Left cardiac atrium (tissue), 4 donors: ENCODE results near the gene NAXD. TPM values are rescaled to one million over a fixed set of nuclear protein-coding genes. Genes with fewer than 3 reads are reported as not detected.
A peak's percentile ranks its signal among the peaks of the same experiment; 100 is the strongest.
"Not testable (repeated sequence)": the region's sequence is repeated elsewhere in the genome, so short reads cannot be mapped to it uniquely, and the experiment has no call there.

Experiments used
- ATAC-seq, 2 donors: fragments of 200-7000 bp; cut with Tn5 transposase; one replicate each; pipeline ENCODE4 v1.9.1; 2020; ENCODE audit warnings: mild to moderate bottlenecking in 2 of 2, moderate library complexity in 2 of 2
- DNase-seq: peaks from one replicate; pipeline ENCODE4 v3.0.0-alpha.2; 2020
- intact Hi-C, 2 donors: fragments of 100-400 bp; cut with DNase I; formaldehyde crosslinking; loops; one replicate each; pipeline versions ENCODE4 v1.14.1 to v1.15.1; 2022 to 2023
- total RNA-seq, 2 donors: library from RNA; stranded (reverse); fragmentation: NEBNext Ultra II Directional; extraction: Animal tissue kit (Norgen Biotek cat#: 25700); gene quantifications; one replicate each; pipeline ENCODE4 v1.2.1, GENCODE V29; 2021
- donor health status: DM: no; HTN: yes; CAD: no.
- donor health status: DM: no; HTN: yes; CAD: no; lungs with severe emphysema.
- donor health status: DM: yes; HTN: yes; CAD: no.
- donor health status: Dilated cardiomyopathy.

NAXD gene
- total RNA-seq, 2 donors from 2014 or later = 23.7 to 27.0 TPM

DNA sequence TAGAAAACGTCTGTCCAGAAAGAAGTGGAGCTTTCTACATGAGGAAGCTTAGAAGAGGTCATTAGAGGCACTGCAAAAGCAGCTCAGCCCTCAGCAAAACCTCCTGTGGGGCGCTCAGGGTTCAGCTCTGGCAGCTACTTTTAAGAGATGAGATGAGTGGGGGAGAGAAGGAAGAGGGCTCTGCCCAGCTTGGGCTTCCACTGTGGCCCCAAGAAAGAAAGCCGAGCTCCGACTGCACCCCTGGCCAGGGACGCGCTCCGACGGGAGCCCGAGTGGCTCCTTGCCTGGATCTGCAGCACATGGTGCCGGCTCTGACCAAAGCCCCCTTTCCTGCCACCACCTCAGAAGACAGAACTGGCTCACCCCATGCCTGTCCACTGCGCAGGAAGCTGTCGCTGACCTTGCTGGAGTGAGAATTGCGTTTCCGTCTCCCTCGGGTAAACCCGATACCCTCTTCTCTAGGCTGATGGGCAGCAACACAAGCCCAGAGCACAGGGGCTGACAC, 36.4 kb downstream of the NAXD start:
- DNase-seq (peak; percentile 1), ATAC-seq (no peak)
- intact Hi-C loops = no loop called here

DNA sequence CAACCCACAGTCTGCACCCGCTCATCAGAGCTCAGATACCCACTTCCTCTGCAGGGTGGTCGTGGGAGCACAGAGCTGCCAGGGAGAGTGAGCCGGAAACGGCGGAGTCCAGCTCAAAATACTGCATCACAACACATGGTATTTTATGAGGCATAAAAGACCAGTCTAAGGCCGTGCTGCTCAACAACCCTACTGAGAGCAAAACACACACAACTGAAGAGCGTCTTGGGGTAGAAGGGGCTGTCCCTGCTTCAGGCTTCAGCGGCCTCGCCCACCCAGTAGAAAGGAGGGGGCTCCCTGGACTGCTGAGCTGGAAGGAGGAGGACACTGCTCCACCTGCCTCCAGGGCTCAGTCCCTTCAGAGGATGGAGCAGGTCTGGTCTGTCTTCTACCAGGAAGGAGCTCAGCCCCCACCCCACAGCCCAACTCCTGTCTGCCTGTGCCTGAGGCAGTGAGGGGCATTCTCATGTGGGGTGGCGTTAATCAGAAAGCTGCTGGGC, 36.9 kb downstream of the NAXD start:
- intact Hi-C loops = no loop called here
- DNase-seq (peak; percentile 13), ATAC-seq (no peak)

DNA sequence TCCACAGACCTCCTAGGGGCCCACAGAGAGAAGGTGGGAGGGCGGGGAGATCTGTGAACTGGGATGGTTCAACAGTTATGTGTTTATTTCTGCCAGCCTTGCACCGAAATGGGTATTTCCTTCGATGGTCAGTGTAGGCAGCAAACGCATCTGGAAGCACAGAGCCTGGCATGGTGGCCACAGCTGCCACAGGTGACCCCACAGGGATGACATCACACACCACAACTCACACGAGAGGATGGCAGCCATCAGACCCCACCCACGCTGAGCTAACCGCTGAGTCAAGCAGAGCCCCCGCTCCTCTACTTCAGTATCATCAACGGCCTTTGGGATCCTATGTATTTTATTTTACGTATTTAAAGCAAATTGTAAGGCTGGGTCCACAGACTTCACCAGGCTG, 37.4 kb downstream of the NAXD start:
- intact Hi-C loops = no loop called here

DNA sequence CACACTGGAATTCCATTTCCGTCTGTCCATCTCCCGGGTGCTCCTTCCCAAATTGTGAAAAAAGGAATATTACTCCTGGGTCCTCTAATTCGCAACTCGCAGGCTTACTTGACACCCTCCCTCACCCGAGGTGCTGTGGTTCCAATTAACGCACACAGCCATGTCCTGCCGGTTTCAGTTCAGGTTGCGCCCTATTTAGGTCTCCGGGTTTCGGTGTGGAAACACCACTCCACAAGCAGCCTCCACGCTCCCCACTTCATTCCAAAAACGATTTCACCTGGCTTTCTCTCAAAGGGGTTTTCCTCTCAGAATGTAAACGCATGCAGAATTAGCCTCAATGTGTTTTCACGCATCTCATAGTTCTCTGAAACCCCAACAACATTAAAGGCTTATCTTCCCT, 37.9 kb downstream of the NAXD start:
- DNase-seq = no peak
- ATAC-seq = no peak
- intact Hi-C loops = no loop called here

More for the DNA sequence above, 37.4 kb downstream of the NAXD start:
- no peak for DNase-seq
- no peak for ATAC-seq

DNA sequence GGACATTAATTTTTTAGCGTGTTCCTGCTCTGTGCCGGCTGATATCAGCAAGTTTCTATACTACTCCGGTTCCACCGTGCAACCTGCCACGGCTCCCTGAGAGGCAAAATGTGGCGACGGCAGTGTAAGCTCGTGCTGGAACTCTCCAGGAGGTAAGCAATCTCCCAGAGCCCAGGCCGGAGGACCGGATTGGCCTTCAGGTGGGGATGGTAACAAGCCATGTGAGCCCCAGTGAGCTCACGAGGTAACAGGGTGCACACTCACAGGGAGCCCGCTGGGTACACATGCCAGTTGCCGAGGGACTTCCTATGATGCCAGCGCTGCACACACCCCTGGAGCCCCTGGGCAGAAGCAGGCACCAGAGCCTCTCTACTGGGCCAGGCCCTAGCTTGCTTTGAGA, 38.5 kb downstream of the NAXD start:
- DNase-seq (no peak), ATAC-seq (no peak)
- intact Hi-C loops = no loop called here

DNA sequence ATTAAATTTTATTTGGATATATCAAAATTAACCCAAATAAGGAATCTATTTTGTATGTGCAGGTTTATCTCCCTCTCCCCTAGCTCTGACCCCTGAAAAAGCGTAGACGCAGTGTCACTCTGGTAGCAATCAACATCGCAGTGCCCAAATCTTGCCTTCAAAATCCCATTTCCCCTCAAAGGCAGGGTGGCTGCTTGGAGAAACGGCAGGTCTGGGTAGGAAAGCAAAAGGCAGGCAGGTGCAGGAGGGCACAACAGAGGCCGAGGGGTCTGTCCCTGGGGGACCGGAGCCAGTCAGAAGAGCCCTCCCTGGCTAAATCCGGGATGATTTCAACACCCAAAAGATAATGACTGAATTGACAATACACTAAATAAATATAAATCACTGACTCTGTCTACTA, 41.9 kb downstream of the NAXD start:
- no peak for DNase-seq
- intact Hi-C loops = no loop called here
- no peak for ATAC-seq

DNA sequence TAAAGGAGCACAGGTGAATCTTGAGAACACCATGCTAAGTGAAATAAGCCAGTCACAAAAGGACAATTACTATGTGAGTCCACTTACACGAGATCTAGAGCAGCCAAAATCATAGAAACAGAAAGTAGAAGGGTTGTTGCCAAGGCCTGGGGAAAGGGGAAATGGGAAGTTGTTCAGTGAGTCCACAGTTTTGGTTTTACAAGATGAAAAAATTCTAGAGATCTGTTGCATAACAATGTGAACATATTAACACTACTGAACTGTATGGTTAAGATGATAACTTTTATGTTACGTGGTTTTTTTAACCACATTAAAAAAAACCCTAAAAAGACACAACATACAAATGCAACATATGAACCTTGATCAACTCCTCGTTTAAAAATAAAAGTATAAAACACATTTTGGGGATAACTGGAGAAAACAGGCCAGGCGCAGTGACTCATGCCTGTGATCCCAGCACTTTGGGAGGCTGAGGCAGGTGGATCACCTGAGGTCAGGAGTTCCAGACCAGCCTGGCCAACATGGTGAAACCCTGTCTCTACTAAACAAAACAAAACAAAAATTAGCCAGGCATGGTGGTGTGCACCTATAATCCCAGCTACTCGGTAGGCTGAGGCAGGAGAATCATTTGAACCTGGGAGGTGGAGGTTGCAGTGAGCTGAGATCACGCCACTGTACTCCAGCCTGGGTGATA, 43.0 kb downstream of the NAXD start:
- ATAC-seq = peak in 1 of 2 donors; percentile 34
- DNase-seq, intact Hi-C loops: not testable (repeated sequence)

DNA sequence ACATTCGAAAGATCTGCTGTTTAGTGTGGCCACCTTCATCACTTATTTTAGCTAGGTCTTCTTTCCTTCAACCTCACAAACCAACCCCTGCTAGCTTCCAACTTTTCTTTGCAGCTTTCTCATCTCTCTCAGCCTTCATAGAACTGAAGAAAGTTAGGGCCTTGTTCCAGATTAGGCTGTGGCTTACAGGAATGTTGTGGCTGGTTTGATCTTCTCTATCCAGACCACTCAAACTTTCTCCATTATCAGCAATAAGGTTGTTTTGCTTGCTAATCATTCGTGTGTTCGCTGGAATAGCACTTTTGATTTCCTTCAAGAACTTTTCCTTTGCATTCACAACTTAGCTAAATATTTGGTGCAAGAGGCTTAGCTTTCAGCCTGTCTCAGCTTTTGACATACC, 45.9 kb downstream of the NAXD start:
- intact Hi-C loops = no loop called here
- ATAC-seq = no peak
- no peak for DNase-seq

DNA sequence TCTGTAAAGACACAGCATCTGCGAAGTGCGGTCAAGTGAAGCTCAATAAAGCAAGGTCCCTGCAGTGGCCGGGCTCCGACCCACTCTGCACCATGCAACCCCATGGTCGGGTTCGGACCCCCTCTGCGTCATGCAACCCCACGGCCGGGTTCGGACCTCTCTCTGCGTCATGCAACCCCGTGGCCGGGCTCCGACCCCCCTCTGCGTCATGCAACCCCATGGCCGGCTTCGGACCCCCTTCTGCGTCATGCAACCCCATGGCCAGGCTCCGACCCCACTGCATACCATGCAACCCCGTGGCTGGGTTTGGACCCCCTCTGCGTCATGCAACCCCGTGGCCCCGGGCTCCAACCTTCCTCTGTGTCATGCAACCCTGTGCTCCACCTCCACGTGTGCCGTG, 46.7 kb downstream of the NAXD start:
- ATAC-seq (no peak), DNase-seq (no peak)
- intact Hi-C loops = no loop called here

DNA sequence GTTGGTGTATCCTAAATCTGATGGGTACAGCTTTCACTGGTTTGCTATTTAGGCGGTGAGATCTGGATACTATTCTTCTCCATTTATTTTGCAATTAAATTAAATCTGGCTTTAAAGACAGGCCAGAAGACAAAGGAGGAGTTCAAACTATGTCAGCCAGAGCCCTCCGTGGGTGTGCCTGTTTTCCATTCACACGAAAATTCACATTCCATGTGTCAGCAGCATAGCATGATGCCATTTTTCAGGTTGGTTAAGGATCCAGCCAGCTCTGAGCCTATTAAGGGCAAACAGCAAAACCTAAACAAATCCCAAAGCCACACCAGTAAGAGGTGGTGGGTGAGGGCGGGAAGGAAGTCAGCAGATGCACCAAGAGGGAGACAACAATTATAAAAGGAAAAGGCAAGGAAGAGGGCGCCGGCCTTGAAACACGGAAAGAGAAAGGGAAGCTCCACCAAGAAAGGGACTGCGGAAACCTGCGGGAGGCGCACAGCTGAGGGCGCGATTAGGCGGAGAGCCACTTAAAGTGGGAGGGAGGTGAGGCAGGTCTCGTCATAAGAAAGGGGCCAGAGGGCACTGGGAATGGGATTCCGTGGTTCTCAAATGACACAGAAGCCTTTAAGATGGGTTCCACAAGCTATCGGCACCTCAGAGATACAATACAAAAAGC, 47.6 kb downstream of the NAXD start:
- DNase-seq (no peak), ATAC-seq (no peak)
- intact Hi-C loops = no loop called here

DNA sequence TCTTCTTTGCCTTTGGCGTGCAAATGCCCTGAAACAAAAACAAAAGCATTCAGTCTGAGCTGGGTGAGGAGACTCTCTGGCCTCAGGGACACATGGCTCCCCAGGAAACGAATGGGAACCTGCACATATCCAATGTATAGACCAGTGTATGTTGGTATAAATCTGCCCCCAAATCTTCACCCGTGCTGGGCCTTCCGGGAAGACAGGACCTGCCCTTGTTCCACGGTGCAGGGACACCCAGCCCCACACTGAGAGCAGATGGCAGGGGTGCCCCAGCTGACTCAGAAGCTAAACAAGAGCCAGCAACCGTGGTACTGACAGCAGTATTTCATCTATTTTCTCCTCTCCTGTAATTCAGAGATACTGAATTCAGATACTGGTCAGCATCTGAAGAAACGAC, 48.1 kb downstream of the NAXD start:
- DNase-seq (no peak), ATAC-seq (no peak)
- intact Hi-C loops = no loop called here

DNA sequence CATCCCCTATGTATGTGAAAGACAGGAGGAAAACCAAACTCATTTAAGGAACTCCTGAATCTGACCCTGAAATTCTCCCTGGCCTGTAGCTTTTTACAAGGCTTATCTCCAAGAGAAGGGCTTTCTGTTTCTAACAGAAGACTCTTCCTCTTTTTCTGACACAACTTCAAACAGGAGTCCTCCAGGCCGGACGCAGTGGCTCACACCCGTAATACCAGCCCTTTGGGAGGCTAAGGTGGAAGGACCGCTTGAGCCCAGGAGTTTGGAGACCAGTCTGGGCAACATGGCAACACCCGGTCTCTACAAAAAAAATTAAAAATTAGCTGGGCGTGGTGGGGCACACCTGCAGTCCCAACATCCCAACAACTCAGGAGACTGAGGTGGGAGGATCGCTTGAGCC, 48.7 kb downstream of the NAXD start:
- ATAC-seq = no peak
- DNase-seq = no peak
- intact Hi-C loops = no loop called here

DNA sequence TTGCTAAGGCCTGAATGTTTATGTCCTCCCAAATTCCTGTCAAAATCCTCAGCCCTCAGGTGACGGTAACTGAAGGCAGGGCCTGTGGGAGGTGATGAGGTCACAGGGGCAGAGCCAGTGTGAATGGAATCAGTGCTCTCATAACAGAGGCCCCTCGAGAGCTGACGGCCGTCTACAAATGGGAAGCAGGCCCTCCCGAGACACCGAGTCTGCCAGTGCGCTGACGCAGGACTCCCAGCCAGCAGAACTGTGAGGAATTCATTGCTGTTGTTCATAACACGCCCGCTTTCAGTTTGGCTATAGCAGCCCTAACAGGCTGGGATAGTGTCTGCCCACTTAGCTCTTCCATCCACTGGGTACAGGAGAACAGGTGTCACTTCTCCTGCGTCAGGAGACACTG, 49.3 kb downstream of the NAXD start:
- ATAC-seq (no peak), DNase-seq (no peak)
- intact Hi-C loops = no loop called here

DNA sequence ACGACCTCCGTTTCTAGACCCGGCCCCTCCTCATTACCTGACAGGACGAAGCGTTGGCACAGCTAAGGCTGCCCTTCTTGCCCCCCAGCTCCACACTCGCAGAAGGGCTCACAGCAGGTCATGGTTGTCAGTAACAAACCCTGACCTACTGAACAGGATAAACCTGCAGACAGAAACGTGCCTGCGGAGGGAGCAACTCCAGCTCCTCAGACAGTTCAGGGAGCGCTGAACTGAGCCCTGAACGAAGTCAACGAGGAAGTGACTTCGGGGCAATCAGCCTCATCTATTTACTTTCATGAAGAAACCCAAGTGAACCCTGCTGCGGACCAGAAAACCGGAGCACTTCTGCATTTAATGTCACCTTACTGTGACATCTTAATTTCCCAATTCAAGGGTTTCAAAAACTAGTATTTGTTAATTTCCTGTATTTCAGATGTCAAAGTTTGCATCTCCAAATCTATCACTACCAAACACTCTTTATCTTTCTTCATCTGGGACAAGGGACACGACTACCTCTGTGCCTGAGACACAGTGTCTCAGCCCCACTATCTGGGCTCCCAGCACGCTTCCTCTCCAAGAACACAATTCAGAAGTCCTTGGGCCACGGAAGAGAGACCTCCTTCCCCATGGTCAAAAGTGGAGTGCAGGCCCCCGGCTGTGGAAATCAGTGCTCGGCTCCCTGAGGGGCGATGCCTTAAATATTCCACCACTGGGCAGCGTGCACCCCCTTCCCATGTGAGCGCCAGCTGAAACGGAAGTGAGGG, 50.3 kb downstream of the NAXD start:
- DNase-seq = no peak
- intact Hi-C loops = no loop called here
- peak; percentile 25 to 38 for ATAC-seq

DNA sequence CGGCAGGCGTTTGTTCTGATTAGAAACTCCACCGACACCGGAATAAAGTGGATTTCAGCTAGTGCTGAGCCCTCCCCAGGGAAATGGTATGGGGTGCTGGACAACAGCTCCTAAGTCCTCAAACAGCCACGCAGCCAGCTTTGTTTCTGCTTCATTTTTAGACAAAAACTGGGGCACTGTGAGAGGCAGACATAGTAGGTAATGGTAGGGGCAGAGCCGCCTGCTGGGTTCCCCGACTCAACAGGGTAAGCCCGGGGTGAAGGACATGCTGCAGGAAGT, 50.8 kb downstream of the NAXD start:
- no peak for ATAC-seq
- DNase-seq = no peak
- intact Hi-C loops = no loop called here

DNA sequence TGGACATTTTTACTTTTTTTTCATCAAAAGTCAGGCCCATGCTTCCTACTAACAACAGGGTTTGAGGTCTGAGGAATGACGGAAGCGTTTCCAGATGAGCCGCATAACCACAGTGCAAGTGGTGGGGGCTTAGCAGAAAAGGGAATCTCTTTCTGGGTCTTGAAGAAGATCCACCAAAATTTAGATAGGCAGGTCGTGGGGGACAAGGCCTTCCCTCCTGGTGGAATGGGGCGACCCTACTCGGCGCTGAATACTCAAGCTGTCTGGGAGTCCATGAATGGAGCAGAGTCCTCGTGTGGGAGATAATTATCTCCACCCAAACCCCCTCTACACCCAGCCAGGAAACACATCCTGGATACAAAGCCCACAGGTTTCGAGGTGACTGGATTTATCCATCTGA, 53.7 kb downstream of the NAXD start:
- intact Hi-C loops = no loop called here
- ATAC-seq (no peak), DNase-seq (no peak)

DNA sequence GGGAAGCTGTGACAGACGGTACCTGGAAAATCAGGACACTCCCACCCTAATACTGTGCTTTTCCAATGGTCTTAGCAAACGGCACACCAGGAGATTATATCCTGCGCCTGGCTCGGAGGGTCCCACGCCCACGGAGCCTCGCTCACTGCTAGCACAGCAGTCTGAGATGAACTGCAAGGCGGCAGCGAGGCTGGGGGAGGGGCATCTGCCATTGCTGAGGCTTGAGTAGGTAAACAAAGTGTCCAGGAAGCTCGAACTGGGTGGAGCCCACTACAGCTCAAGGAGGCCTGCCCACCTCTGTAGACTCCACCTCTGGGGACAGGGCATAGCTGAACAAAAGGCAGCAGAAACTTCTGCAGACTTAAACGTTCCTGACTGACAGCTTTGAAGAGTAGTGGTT, 54.5 kb downstream of the NAXD start:
- DNase-seq, ATAC-seq, intact Hi-C loops: not testable (repeated sequence)

DNA sequence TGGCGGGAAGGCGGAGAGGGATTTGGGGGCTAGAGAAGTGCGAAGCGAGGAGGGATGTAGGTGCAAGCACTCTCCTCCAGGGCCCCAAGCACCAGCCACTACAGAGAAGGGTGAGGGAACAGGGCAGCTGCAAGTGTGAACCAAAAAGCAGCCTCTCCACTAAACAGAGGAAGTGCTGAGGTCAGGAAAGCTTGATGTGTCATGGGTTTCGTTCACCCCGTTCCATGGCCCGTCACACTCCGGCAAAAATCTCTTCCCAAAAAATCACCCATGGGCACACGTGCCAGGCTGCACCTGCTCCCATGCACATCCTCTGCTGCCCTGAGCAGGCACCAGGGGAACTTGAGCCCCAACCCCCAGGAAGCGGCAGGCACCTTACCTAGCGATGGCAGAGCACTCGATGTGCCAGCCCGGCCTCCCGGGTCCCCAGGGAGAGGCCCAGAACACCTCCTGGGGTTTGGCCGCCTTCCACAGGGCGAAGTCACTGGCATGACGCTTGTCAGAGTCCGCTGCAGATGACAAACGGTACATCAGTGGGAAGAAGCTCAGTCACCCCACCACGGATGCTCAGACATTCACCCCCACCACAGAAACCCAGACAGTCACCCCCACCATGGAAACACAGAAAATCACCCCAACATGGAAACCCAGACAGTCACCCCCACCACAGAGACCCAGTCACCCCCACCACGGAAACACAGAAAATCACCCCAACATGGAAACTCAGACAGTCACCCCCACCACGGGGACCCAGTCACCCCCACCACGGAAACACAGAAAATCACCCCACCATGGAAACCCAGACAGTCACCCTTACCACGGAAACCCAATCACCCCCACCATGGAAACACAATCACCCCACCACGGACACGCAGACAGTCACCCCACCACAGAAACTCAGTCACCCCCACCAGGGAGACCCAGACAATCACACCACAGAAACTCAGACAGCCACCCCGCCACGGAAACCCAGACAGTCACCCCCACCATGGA, 61.5 kb downstream of the NAXD start:
- intact Hi-C loops = no loop called here

More for the DNA sequence above, 61.5 kb downstream of the NAXD start:
- DNase-seq = no peak
- ATAC-seq = peak in 1 of 2 donors; percentile 78
